H1 (cell line): ENCODE results near the gene REPIN1. TPM values are rescaled to one million over a fixed set of nuclear protein-coding genes. Genes with fewer than 3 reads are reported as not detected.
A peak's percentile ranks its signal among the peaks of the same experiment; 100 is the strongest.

ENCODE experiments used
- CBX5 ChIP-seq: fragments of 300-800, 300-1000 bp; sonication (generic); IDR thresholded peaks from 2 replicates; pipeline ENCODE4 v1.7.1; 2016; ENCODE audit warnings: antibody characterized with exemption, low read length, low read depth
- CBX8 ChIP-seq: fragments of 300-800, 300-1000 bp; sonication (generic); IDR thresholded peaks from 2 replicates; pipeline ENCODE4 v1.7.1; 2016; ENCODE audit warnings: low read depth, low read length, borderline replicate concordance
- CTBP2 ChIP-seq: IDR thresholded peaks from 2 replicates; pipeline ENCODE4 v1.7.0; 2011; ENCODE audit warnings: borderline replicate concordance, mild to moderate bottlenecking, moderate library complexity, mixed read lengths, low read length; ENCODE audit not compliant: insufficient read depth, insufficient read length
- CTCF ChIP-seq, 3 experiments: IDR thresholded peaks; 1 replicate in 2 of 3; 2 replicates in 1 of 3; pipeline versions ENCODE4 v1.5.1 to v1.6.1; 2011; ENCODE audit warnings: low read length in 3 of 3, mild to moderate bottlenecking in 3 of 3, inconsistent platforms in 2 of 3, low read depth in 1 of 3, moderate library complexity in 1 of 3; ENCODE audit not compliant: insufficient read depth in 1 of 3; ENCODE audit errors: control extremely low read depth in 1 of 3
- EGR1 ChIP-seq: IDR thresholded peaks from 2 replicates; pipeline ENCODE4 v1.6.1; 2011; ENCODE audit warnings: low read depth, low read length, borderline replicate concordance
- FOSL1 ChIP-seq: IDR thresholded peaks from 2 replicates; pipeline ENCODE4 v1.6.1; 2011; ENCODE audit warnings: mild to moderate bottlenecking, low read depth, low read length, moderate library complexity; ENCODE audit not compliant: insufficient read depth
- GTF2F1 ChIP-seq: IDR thresholded peaks from 2 replicates; pipeline ENCODE4 v1.6.1; 2012; ENCODE audit warnings: low read depth, low read length, improper control_type of control experiment, borderline replicate concordance
- HDAC6 ChIP-seq: IDR thresholded peaks from one replicate; pipeline ENCODE4 v1.7.1; 2012; ENCODE audit warnings: low read depth, mild to moderate bottlenecking, inconsistent platforms, low read length, moderate library complexity
- JUND ChIP-seq: IDR thresholded peaks from 2 replicates; pipeline ENCODE4 v1.6.1; 2011; ENCODE audit warnings: mild to moderate bottlenecking, improper control_type of control experiment, low read length
- KDM4A ChIP-seq: IDR thresholded peaks from one replicate; pipeline ENCODE4 v1.7.1; 2012; ENCODE audit warnings: low read depth, mild to moderate bottlenecking, moderate library complexity, low read length, inconsistent platforms; ENCODE audit not compliant: severe bottlenecking
- NANOG ChIP-seq: IDR thresholded peaks from 2 replicates; pipeline ENCODE4 v1.6.1; 2011; ENCODE audit warnings: low read length, low read depth, mild to moderate bottlenecking, inconsistent platforms; ENCODE audit not compliant: insufficient read depth, poor library complexity, severe bottlenecking
- RFX5 ChIP-seq: IDR thresholded peaks from 2 replicates; pipeline ENCODE4 v1.6.1; 2011; ENCODE audit warnings: low read depth, low read length, improper control_type of control experiment, borderline replicate concordance
- SIRT6 ChIP-seq: IDR thresholded peaks from one replicate; pipeline ENCODE4 v1.7.1; 2012; ENCODE audit warnings: low read length, inconsistent platforms
- SIX5 ChIP-seq: IDR thresholded peaks from 2 replicates; pipeline ENCODE4 v1.6.1; 2011; ENCODE audit warnings: mild to moderate bottlenecking, low read depth, low read length
- SP1 ChIP-seq: IDR thresholded peaks from 2 replicates; pipeline ENCODE4 v1.6.1; 2011; ENCODE audit warnings: low read depth, low read length
- SP2 ChIP-seq: IDR thresholded peaks from 2 replicates; pipeline ENCODE4 v1.6.1; 2012; ENCODE audit warnings: mild to moderate bottlenecking, low read length, inconsistent platforms
- TAF1 ChIP-seq: IDR thresholded peaks from 2 replicates; pipeline ENCODE4 v1.6.1; 2011; ENCODE audit warnings: mild to moderate bottlenecking, low read depth, low read length
- TBP ChIP-seq: IDR thresholded peaks from 2 replicates; pipeline ENCODE4 v1.6.1; 2011; ENCODE audit warnings: low read depth, low read length, improper control_type of control experiment
- polyA plus RNA-seq, 7 experiments: library from polyadenylated mRNA; depleted of rRNA in 3 of 7; stranded (reverse) in 5 of 7; unstranded in 2 of 7; fragments of >200 nt in 5 of 7; fragments of 200-250 nt in 2 of 7; gene quantifications; 1 replicate in 5 of 7; 2 replicates in 1 of 7; 4 replicates in 1 of 7; pipeline versions ENCODE4 v1.2.1 to v1.2.3, GENCODE V29; 2011 to 2013; ENCODE audit warnings: missing spikeins in 2 of 7, mixed read lengths in 2 of 7
- total RNA-seq: library from RNA; stranded (reverse); fragmentation: NEBNext Ultra II Directional; extraction: Animal tissue kit (Norgen Biotek cat#: 25700); gene quantifications from 2 replicates; pipeline ENCODE4 v1.2.1, GENCODE V29; 2021
- TF ChIP-seq, protein P1 (sequence below): IDR thresholded peaks from 2 replicates; pipeline ENCODE4 v1.6.1; 2012; ENCODE audit warnings: low read length, inconsistent platforms
- TF ChIP-seq, protein P2 (sequence below): IDR thresholded peaks from 2 replicates; pipeline ENCODE4 v1.6.1; 2012; ENCODE audit warnings: inconsistent platforms

REPIN1 gene
- total and polyA plus RNA-seq, 2 of the 8 experiments (the other 6 are each of a cell fraction or from before 2014, with no cell fraction given) = 98.6 to 125 TPM

DNA sequence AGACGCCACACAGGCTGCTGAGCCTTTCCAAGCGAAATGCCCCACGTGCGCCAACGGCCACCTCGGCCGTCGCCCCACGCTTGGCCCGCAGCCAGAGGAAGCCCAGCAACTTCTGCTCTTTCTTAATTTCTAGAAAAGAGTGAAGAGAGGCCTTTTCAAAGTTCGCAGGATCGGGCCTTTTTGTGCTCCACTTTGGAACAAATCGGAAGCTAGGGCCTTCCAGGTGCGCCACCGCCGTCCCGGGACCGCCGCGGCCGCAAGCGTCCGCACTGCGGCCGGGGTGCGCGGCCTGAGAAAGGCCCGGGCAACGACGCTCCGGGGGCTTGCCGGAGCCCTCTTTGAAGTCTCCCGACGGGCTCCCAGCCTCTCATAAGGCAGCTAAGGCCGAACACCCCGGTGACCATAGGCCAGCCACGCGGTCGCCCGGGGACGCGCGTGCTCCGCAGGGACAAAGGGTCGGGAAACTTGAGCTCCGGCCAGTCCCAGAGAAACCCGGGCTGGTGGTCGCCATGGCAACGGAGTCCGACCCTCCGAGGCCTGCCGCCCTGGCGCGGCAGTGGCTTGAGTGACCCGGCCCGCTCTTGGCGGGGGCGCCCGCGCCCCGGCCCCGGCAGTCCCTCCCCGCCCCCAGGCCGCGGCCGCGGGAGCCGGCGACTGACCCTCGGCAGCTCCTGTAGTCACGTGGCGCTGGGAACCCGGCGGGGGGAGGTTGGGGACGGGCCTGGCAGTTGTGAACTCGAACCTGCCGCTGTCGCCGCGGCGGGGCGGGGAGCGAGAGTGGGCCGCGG, at the start of gene REPIN1 (continued):
- TF ChIP-seq RFX5 (no peak), CTBP2 (no peak), SP1 (no peak), CTCF (IDR thresholded peaks at IDR 0.05; ENCODE audit: control extremely low read depth in 1 of 3, insufficient read depth in 1 of 3, low read depth in 1 of 3, low read length in 3 of 3) (no peak), TBP (peak; percentile 44; the same call in 1 of the 2 replicates), KDM4A (no peak), HDAC6 (no peak), NANOG (no peak), SP2 (no peak), GTF2F1 (0 out of 2 replicates have a peak, but pooled peaks have one; percentile 11), SIX5 (no peak), FOSL1 (no peak), SIRT6 (no peak), CBX8 (no peak), JUND (no peak; the same call in none of the 2 replicates), TAF1 (no peak; the same call in none of the 2 replicates), CBX5 (no peak), EGR1 (0 out of 2 replicates have a peak, but pooled peaks have one; percentile 19)
- TF ChIP-seq, protein P1, sequence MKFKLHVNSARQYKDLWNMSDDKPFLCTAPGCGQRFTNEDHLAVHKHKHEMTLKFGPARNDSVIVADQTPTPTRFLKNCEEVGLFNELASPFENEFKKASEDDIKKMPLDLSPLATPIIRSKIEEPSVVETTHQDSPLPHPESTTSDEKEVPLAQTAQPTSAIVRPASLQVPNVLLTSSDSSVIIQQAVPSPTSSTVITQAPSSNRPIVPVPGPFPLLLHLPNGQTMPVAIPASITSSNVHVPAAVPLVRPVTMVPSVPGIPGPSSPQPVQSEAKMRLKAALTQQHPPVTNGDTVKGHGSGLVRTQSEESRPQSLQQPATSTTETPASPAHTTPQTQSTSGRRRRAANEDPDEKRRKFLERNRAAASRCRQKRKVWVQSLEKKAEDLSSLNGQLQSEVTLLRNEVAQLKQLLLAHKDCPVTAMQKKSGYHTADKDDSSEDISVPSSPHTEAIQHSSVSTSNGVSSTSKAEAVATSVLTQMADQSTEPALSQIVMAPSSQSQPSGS = no peak
- TF ChIP-seq, protein P2, sequence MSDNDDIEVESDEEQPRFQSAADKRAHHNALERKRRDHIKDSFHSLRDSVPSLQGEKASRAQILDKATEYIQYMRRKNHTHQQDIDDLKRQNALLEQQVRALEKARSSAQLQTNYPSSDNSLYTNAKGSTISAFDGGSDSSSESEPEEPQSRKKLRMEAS = peak; percentile 80
